HepG2 (cell line): ENCODE results near the gene PSRC1. TPM values are rescaled to one million over a fixed set of nuclear protein-coding genes. Genes with fewer than 3 reads are reported as not detected.

Source experiments
- ATAC-seq: fragments of 200-7000 bp; cut with Tn5 transposase; 3 replicates; pipeline ENCODE4 v1.9.1; 2020; ENCODE audit warnings: mild to moderate bottlenecking, moderate library complexity
- BruUV-seq: library from RNA; stranded (reverse); fragments of 400-500 nt; replicated peaks from 2 replicates; lab custom pipeline; 2021; lab: Mats Ljungman, UMichigan
- CTCF ChIA-PET: fragments of 300-600 bp; formaldehyde crosslinking; extraction: SDS; loops from one replicate; lab custom pipeline; 2021; ENCODE audit warnings: low total read pairs, inconsistent platforms, low intra/inter-chr PET ratio; lab: Yijun Ruan, JAX
- POLR2A ChIA-PET: fragments of 350-600 bp; sonication (Branson Sonifier 250); formaldehyde crosslinking; loops from one replicate; lab custom pipeline; 2020; ENCODE audit warnings: antibody characterized with exemption, inconsistent platforms; lab: Yijun Ruan, JAX
- DNase-seq: peaks from one replicate; pipeline ENCODE4 v3.0.0-alpha.2; 2015; ENCODE audit warnings: low spot score
- FAIRE-seq: peaks from 3 replicates; lab custom pipeline; 2011; peaks lifted over from hg19 to GRCh38; lab: Jason Lieb, UNC
- H2AFZ ChIP-seq: one replicate; pipeline ENCODE4 v1.6.1; 2011; ENCODE audit warnings: low read length, inconsistent platforms
- H3K27ac ChIP-seq: fragments of 300-600 bp; 3 replicates; pipeline ENCODE4 v1.8.0; 2011; ENCODE audit warnings: mixed run types, mild to moderate bottlenecking, mixed read lengths, low read length, inconsistent platforms; ENCODE audit not compliant: insufficient read depth; ENCODE audit errors: extremely low read length
- H3K27me3 ChIP-seq, 2 experiments: fragments of 200-600 bp in 1 of 2; 2 replicates in 1 of 2; 3 replicates in 1 of 2; pipeline versions ENCODE4 v1.6.0 to v1.8.0; 2011; ENCODE audit warnings: low read length in 2 of 2, mild to moderate bottlenecking in 2 of 2, moderate library complexity in 2 of 2, inconsistent platforms in 1 of 2; ENCODE audit not compliant: insufficient read depth in 2 of 2, control insufficient read depth in 1 of 2
- H3K36me3 ChIP-seq, 2 experiments: fragments of 200-600 bp in 1 of 2; replicated peaks in 1 of 2; 2 replicates in 1 of 2; 3 replicates in 1 of 2; pipeline versions ENCODE4 v1.5.1 to v1.8.0; 2011; ENCODE audit warnings: low read length in 2 of 2, inconsistent platforms in 1 of 2; ENCODE audit not compliant: insufficient read depth in 2 of 2, control insufficient read depth in 1 of 2
- H3K4me1 ChIP-seq: 2 replicates; pipeline ENCODE4 v1.5.1; 2012; ENCODE audit warnings: low read length, inconsistent platforms; ENCODE audit not compliant: insufficient read depth
- H3K4me2 ChIP-seq: 2 replicates; pipeline ENCODE4 v1.6.0; 2011; ENCODE audit warnings: low read depth, low read length, inconsistent platforms
- H3K4me3 ChIP-seq, 3 experiments: fragments of 200-600 bp in 1 of 3; sonication (generic), shearing (Covaris generic) in 1 of 3; replicated peaks in 1 of 3; 2 replicates each; pipeline ENCODE4 v1.5.1; 2011 to 2016; ENCODE audit warnings: low read length in 3 of 3, inconsistent platforms in 2 of 3, low read depth in 2 of 3, mild to moderate bottlenecking in 2 of 3, control low read depth in 1 of 3, mixed read lengths in 1 of 3; ENCODE audit not compliant: insufficient read depth in 1 of 3
- H3K79me2 ChIP-seq: one replicate; pipeline ENCODE4 v1.6.1; 2011; ENCODE audit warnings: low read length, inconsistent platforms; ENCODE audit not compliant: insufficient read depth
- H3K9ac ChIP-seq: 2 replicates; pipeline ENCODE4 v1.6.0; 2011; ENCODE audit warnings: mild to moderate bottlenecking, low read depth, low read length, inconsistent platforms; ENCODE audit not compliant: insufficient read depth
- H3K9me3 ChIP-seq: 2 replicates; pipeline ENCODE4 v1.5.1; 2012; ENCODE audit warnings: mild to moderate bottlenecking, low read length
- H4K20me1 ChIP-seq: 2 replicates; pipeline ENCODE4 v1.6.0; 2011; ENCODE audit warnings: inconsistent platforms, mild to moderate bottlenecking, low read length, moderate library complexity; ENCODE audit not compliant: insufficient read depth
- ELK4 ChIP-seq: sonication (generic); formaldehyde crosslinking; IDR thresholded peaks from 2 replicates; pipeline ENCODE4 v1.9.0; 2021; ENCODE audit warnings: missing genetic modification reagents, borderline replicate concordance
- IKZF4 ChIP-seq: sonication (generic); formaldehyde crosslinking; IDR thresholded peaks from 2 replicates; pipeline ENCODE4 v1.5.1; 2020; ENCODE audit warnings: borderline replicate concordance, mild to moderate bottlenecking, low read depth, missing genetic modification reagents; ENCODE audit errors: not compliant biosample characterization
- ZNF891 ChIP-seq: sonication (generic); formaldehyde crosslinking; IDR thresholded peaks from 2 replicates; pipeline ENCODE4 v1.5.0; 2020; ENCODE audit warnings: mild to moderate bottlenecking, missing genetic modification reagents
- WGBS: methylation state at CpG from one replicate; pipeline ENCODE4 v1.1.6; 2017; ENCODE audit warnings: low lambda C conversion rate; 5-methylcytosine and 5-hydroxymethylcytosine counted together
- in situ Hi-C: cut with HindIII; loops from 2 replicates; pipeline ENCODE4 v1.10.0; 2017; ENCODE audit warnings: low pct_unique_long_range_greater_than_20kb; ENCODE audit not compliant: extremely low pct_ligation_motif_present
- intact Hi-C: fragments of 100-400 bp; cut with micrococcal nuclease; formaldehyde crosslinking; loops from one replicate; pipeline ENCODE4 v1.10.0; 2022; ENCODE audit not compliant: unreplicated experiment
- polyA plus RNA-seq, 8 experiments: library from polyadenylated mRNA; depleted of rRNA in 3 of 8; stranded (reverse) in 7 of 8; unstranded in 1 of 8; fragments of >200 nt; fragmentation: Illumina TruSeq in 4 of 8; extraction: Trizol in 4 of 8; gene quantifications; 2 replicates each; pipeline versions ENCODE4 v1.2.1 to v1.2.3, GENCODE V29; 2011 to 2016; ENCODE audit warnings: low read depth in 4 of 8, missing spikeins in 1 of 8, mixed read lengths in 1 of 8; ENCODE audit not compliant: insufficient read depth in 1 of 8
- total RNA-seq, 5 experiments: library from RNA; depleted of rRNA; stranded (reverse); fragments of >200 nt; fragmentation: Illumina TruSeq; extraction: Trizol; gene quantifications; 2 replicates each; pipeline ENCODE4 v1.2.3, GENCODE V29; 2016; ENCODE audit warnings: low read depth in 1 of 5
- TF ChIP-seq, protein P1 (sequence below): sonication (generic); formaldehyde crosslinking; IDR thresholded peaks from 2 replicates; pipeline ENCODE4 v1.4.0; 2020; ENCODE audit warnings: missing genetic modification reagents, mild to moderate bottlenecking, borderline replicate concordance

The PSRC1 gene
- total and polyA plus RNA-seq, 2 of the 13 experiments (the other 11 are each of a cell fraction or from before 2014, with no cell fraction given), result 28.6 to 30.3 TPM

GRCh38 chr1:109243221-109243620 is 39.7 kb downstream of the PSRC1 start (continued):
- TF ChIP-seq, protein P1, sequence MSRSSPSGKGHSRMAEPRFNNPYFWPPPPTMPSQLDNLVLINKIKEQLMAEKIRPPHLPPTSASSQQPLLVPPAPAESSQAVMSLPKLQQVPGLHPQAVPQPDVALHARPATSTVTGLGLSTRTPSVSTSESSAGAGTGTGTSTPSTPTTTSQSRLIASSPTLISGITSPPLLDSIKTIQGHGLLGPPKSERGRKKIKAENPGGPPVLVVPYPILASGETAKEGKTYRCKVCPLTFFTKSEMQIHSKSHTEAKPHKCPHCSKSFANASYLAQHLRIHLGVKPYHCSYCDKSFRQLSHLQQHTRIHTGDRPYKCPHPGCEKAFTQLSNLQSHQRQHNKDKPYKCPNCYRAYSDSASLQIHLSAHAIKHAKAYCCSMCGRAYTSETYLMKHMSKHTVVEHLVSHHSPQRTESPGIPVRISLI (CRISPR knock-in tag), result no peak
- TF ChIP-seq ELK4, result no peak
- TF ChIP-seq, all 625 proteins: peak for 0

- Histone ChIP-seq H3K4me3 (no peak overlapping the region), H3K4me1 (peaks cover 38% of the 10 kb centered on the region), H4K20me1 (no peaks in the 10 kb centered on the region; the same call in 1 of the 2 replicates), H3K36me3 (peaks cover 1 to 18% of the 10 kb centered on the region in 2 experiments; a peak in 3 of 5 replicates), H3K9me3 (no peaks in the 10 kb centered on the region), H3K9ac (no peak overlapping the region), H3K27ac (no peak overlapping the region), H3K27me3 (peaks cover 1 to 15% of the 10 kb centered on the region in 2 experiments; a peak in 4 of 5 replicates), H2AFZ (no peak overlapping the region), H3K4me2 (no peak overlapping the region), H3K79me2 (no peaks in the 10 kb centered on the region)
- intact Hi-C loops, result no loop called here
- ATAC-seq (no peak), DNase-seq (no peak), FAIRE-seq (no peak)
- ChIA-PET POLR2A (no interaction called here), CTCF (no interaction called here)
- BruUV-seq, result no TSS peak
- in situ Hi-C loops, result no loop called here
- TF ChIP-seq IKZF4 (CRISPR knock-in tag), result no peak
- TF ChIP-seq ZNF891, result no peak
- 71% methylated on average over 7 of the region's 7 CpGs for WGBS
These were observed 40.6 kb downstream of the PSRC1 start for GRCh38 chr1:109242387-109242786.
